ENCODE measurements around the gene APLF. TPM values are rescaled to one million over a fixed set of nuclear protein-coding genes. Genes with fewer than 3 reads are reported as not detected.

The APLF gene
- total RNA-seq, result 8.4 TPM

GRCh38 chr2:68467077-68467960, at the start of gene APLF, which contains the start of gene FBXO48:
TSS of gene APLF (plus strand) at chr2:68467585. CDS start at chr2:68467732, 147 bp downstream.
TSS of gene FBXO48 (minus strand) at chr2:68467294. CDS start at chr2:68465145, 2,149 bp downstream.
- no peaks in the 10 kb centered on the region for H3K9me3 ChIP-seq (ENCODE audit: control insufficient read depth in 3 of 3, low read length in 3 of 3)
- no peaks in the 10 kb centered on the region for H3K36me3 ChIP-seq (ENCODE audit: control insufficient read depth in 3 of 3, insufficient read depth in 3 of 3, low read length in 3 of 3)
- peak within 1 kb of the TSS; percentile 95 to 98 (median 96) for H3K4me3 ChIP-seq (ENCODE audit: low read length in 3 of 3)
- H3K4me1 ChIP-seq (ENCODE audit: control insufficient read depth in 3 of 3, insufficient read depth in 3 of 3, low read length in 3 of 3), result peaks cover 9 to 16% (median 9%) of the 10 kb centered on the region in 3 donors
- H3K27ac ChIP-seq (ENCODE audit: low read depth, low read length), result peak within 1 kb of the TSS; percentile 85
- peak within 1 kb of the TSS; percentile 88 to 91 (median 89) for H3K9ac ChIP-seq (ENCODE audit: low read depth in 1 of 3, low read length in 3 of 3)
- H3K27me3 ChIP-seq (ENCODE audit: control insufficient read depth in 3 of 3, insufficient read depth in 3 of 3, low read length in 3 of 3), result no peaks in the 10 kb centered on the region

- H3K9ac ChIP-seq (ENCODE audit: low read depth in 1 of 3, low read length in 3 of 3), result no peak overlapping the region
- H3K27ac ChIP-seq (ENCODE audit: low read depth, low read length), result no peak overlapping the region
Measured at GRCh38 chr2:68417926-68418325, 49.5 kb upstream of the APLF start.

GRCh38 chr2:68418419-68418818, 49.0 kb upstream of the APLF start:
- Histone ChIP-seq H3K27me3 (ENCODE audit: control insufficient read depth in 3 of 3, insufficient read depth in 3 of 3, low read length in 3 of 3) (no peaks in the 10 kb centered on the region), H3K36me3 (ENCODE audit: control insufficient read depth in 3 of 3, insufficient read depth in 3 of 3, low read length in 3 of 3) (no peaks in the 10 kb centered on the region), H3K4me3 (ENCODE audit: low read length in 3 of 3) (no peak overlapping the region), H3K4me1 (ENCODE audit: control insufficient read depth in 3 of 3, insufficient read depth in 3 of 3, low read length in 3 of 3) (no peaks in the 10 kb centered on the region), H3K9ac (ENCODE audit: low read depth in 1 of 3, low read length in 3 of 3) (no peak overlapping the region), H3K27ac (ENCODE audit: low read depth, low read length) (no peak overlapping the region), H3K9me3 (ENCODE audit: control insufficient read depth in 3 of 3, low read length in 3 of 3) (no peaks in the 10 kb centered on the region)

More at GRCh38 chr2:68417926-68418325, 49.5 kb upstream of the APLF start:
- H3K36me3 ChIP-seq (ENCODE audit: control insufficient read depth in 3 of 3, insufficient read depth in 3 of 3, low read length in 3 of 3), result no peaks in the 10 kb centered on the region
- H3K27me3 ChIP-seq (ENCODE audit: control insufficient read depth in 3 of 3, insufficient read depth in 3 of 3, low read length in 3 of 3), result no peaks in the 10 kb centered on the region
- H3K9me3 ChIP-seq (ENCODE audit: control insufficient read depth in 3 of 3, low read length in 3 of 3), result no peaks in the 10 kb centered on the region
- no peaks in the 10 kb centered on the region for H3K4me1 ChIP-seq (ENCODE audit: control insufficient read depth in 3 of 3, insufficient read depth in 3 of 3, low read length in 3 of 3)
- H3K4me3 ChIP-seq (ENCODE audit: low read length in 3 of 3), result no peak overlapping the region

GRCh38 chr2:68418855-68419254, 48.5 kb upstream of the APLF start:
- Histone ChIP-seq H3K27me3 (ENCODE audit: control insufficient read depth in 3 of 3, insufficient read depth in 3 of 3, low read length in 3 of 3) (no peaks in the 10 kb centered on the region), H3K27ac (ENCODE audit: low read depth, low read length) (no peak overlapping the region), H3K4me1 (ENCODE audit: control insufficient read depth in 3 of 3, insufficient read depth in 3 of 3, low read length in 3 of 3) (no peaks in the 10 kb centered on the region), H3K4me3 (ENCODE audit: low read length in 3 of 3) (no peak overlapping the region), H3K36me3 (ENCODE audit: control insufficient read depth in 3 of 3, insufficient read depth in 3 of 3, low read length in 3 of 3) (no peaks in the 10 kb centered on the region), H3K9ac (ENCODE audit: low read depth in 1 of 3, low read length in 3 of 3) (no peak overlapping the region), H3K9me3 (ENCODE audit: control insufficient read depth in 3 of 3, low read length in 3 of 3) (no peaks in the 10 kb centered on the region)

GRCh38 chr2:68420254-68420910, 47.0 kb upstream of the APLF start:
- H3K27me3 ChIP-seq (ENCODE audit: control insufficient read depth in 3 of 3, insufficient read depth in 3 of 3, low read length in 3 of 3), result no peaks in the 10 kb centered on the region
- no peak overlapping the region for H3K4me3 ChIP-seq (ENCODE audit: low read length in 3 of 3)
- H3K9me3 ChIP-seq (ENCODE audit: control insufficient read depth in 3 of 3, low read length in 3 of 3), result no peaks in the 10 kb centered on the region
- no peak overlapping the region for H3K9ac ChIP-seq (ENCODE audit: low read depth in 1 of 3, low read length in 3 of 3)
- H3K4me1 ChIP-seq (ENCODE audit: control insufficient read depth in 3 of 3, insufficient read depth in 3 of 3, low read length in 3 of 3), result no peaks in the 10 kb centered on the region
- H3K36me3 ChIP-seq (ENCODE audit: control insufficient read depth in 3 of 3, insufficient read depth in 3 of 3, low read length in 3 of 3), result no peaks in the 10 kb centered on the region
- H3K27ac ChIP-seq (ENCODE audit: low read depth, low read length), result no peak overlapping the region

GRCh38 chr2:68423966-68424650, 43.3 kb upstream of the APLF start:
- Histone ChIP-seq H3K27ac (ENCODE audit: low read depth, low read length) (no peak overlapping the region), H3K9me3 (ENCODE audit: control insufficient read depth in 3 of 3, low read length in 3 of 3) (no peaks in the 10 kb centered on the region), H3K27me3 (ENCODE audit: control insufficient read depth in 3 of 3, insufficient read depth in 3 of 3, low read length in 3 of 3) (no peaks in the 10 kb centered on the region), H3K9ac (ENCODE audit: low read depth in 1 of 3, low read length in 3 of 3) (no peak overlapping the region), H3K4me3 (ENCODE audit: low read length in 3 of 3) (no peak overlapping the region), H3K4me1 (ENCODE audit: control insufficient read depth in 3 of 3, insufficient read depth in 3 of 3, low read length in 3 of 3) (no peaks in the 10 kb centered on the region), H3K36me3 (ENCODE audit: control insufficient read depth in 3 of 3, insufficient read depth in 3 of 3, low read length in 3 of 3) (no peaks in the 10 kb centered on the region)

- H3K27ac ChIP-seq (ENCODE audit: low read depth, low read length), result no peak overlapping the region
- no peaks in the 10 kb centered on the region for H3K4me1 ChIP-seq (ENCODE audit: control insufficient read depth in 3 of 3, insufficient read depth in 3 of 3, low read length in 3 of 3)
- no peak overlapping the region for H3K4me3 ChIP-seq (ENCODE audit: low read length in 3 of 3)
- no peaks in the 10 kb centered on the region for H3K36me3 ChIP-seq (ENCODE audit: control insufficient read depth in 3 of 3, insufficient read depth in 3 of 3, low read length in 3 of 3)
- H3K27me3 ChIP-seq (ENCODE audit: control insufficient read depth in 3 of 3, insufficient read depth in 3 of 3, low read length in 3 of 3), result no peaks in the 10 kb centered on the region
- no peaks in the 10 kb centered on the region for H3K9me3 ChIP-seq (ENCODE audit: control insufficient read depth in 3 of 3, low read length in 3 of 3)
- no peak overlapping the region for H3K9ac ChIP-seq (ENCODE audit: low read depth in 1 of 3, low read length in 3 of 3)
Measured at GRCh38 chr2:68425503-68425902, 41.9 kb upstream of the APLF start.

- H3K4me3 ChIP-seq (ENCODE audit: low read length in 3 of 3), result no peak overlapping the region
- H3K27me3 ChIP-seq (ENCODE audit: control insufficient read depth in 3 of 3, insufficient read depth in 3 of 3, low read length in 3 of 3), result no peaks in the 10 kb centered on the region
- H3K4me1 ChIP-seq (ENCODE audit: control insufficient read depth in 3 of 3, insufficient read depth in 3 of 3, low read length in 3 of 3), result no peaks in the 10 kb centered on the region
- no peak overlapping the region for H3K9ac ChIP-seq (ENCODE audit: low read depth in 1 of 3, low read length in 3 of 3)
- H3K9me3 ChIP-seq (ENCODE audit: control insufficient read depth in 3 of 3, low read length in 3 of 3), result no peaks in the 10 kb centered on the region
- H3K27ac ChIP-seq (ENCODE audit: low read depth, low read length), result no peak overlapping the region
- H3K36me3 ChIP-seq (ENCODE audit: control insufficient read depth in 3 of 3, insufficient read depth in 3 of 3, low read length in 3 of 3), result no peaks in the 10 kb centered on the region
Measured at GRCh38 chr2:68426446-68426845, 40.9 kb upstream of the APLF start.

- H3K27ac ChIP-seq (ENCODE audit: low read depth, low read length), result no peak overlapping the region
- no peak overlapping the region for H3K9ac ChIP-seq (ENCODE audit: low read depth in 1 of 3, low read length in 3 of 3)
- no peak overlapping the region for H3K4me3 ChIP-seq (ENCODE audit: low read length in 3 of 3)
- no peaks in the 10 kb centered on the region for H3K36me3 ChIP-seq (ENCODE audit: control insufficient read depth in 3 of 3, insufficient read depth in 3 of 3, low read length in 3 of 3)
- H3K4me1 ChIP-seq (ENCODE audit: control insufficient read depth in 3 of 3, insufficient read depth in 3 of 3, low read length in 3 of 3), result no peaks in the 10 kb centered on the region
- no peaks in the 10 kb centered on the region for H3K9me3 ChIP-seq (ENCODE audit: control insufficient read depth in 3 of 3, low read length in 3 of 3)
- no peaks in the 10 kb centered on the region for H3K27me3 ChIP-seq (ENCODE audit: control insufficient read depth in 3 of 3, insufficient read depth in 3 of 3, low read length in 3 of 3)
Measured at GRCh38 chr2:68426848-68427579, 40.4 kb upstream of the APLF start.
